HepG2 (cell line): ENCODE measurements around the gene SMG5. TPM values are rescaled to one million over a fixed set of nuclear protein-coding genes. Genes with fewer than 3 reads are reported as not detected.

Experiments
- AHR ChIP-seq: IDR thresholded peaks from 2 replicates; pipeline ENCODE4 v1.6.1; 2018; ENCODE audit warnings: missing genetic modification reagents, missing compliant biosample characterization
- CEBPB ChIP-seq: IDR thresholded peaks from 2 replicates; pipeline ENCODE4 v1.6.1; 2011; ENCODE audit warnings: low read depth, low read length, improper control_type of control experiment, borderline replicate concordance
- CHD4 ChIP-seq: fragments of 200-600 bp; sonication (generic); IDR thresholded peaks from 2 replicates; pipeline ENCODE4 v1.7.0; 2017; ENCODE audit warnings: mild to moderate bottlenecking, low read length, borderline replicate concordance
- DMTF1 ChIP-seq: sonication (generic); formaldehyde crosslinking; IDR thresholded peaks from 2 replicates; pipeline ENCODE4 v1.4.0; 2020; ENCODE audit warnings: mild to moderate bottlenecking, missing genetic modification reagents
- HMG20B ChIP-seq: conservative IDR thresholded peaks from 2 replicates; pipeline ENCODE4 v1.6.1; 2016; ENCODE audit warnings: missing genetic modification reagents, missing compliant biosample characterization
- HNF4A ChIP-seq: sonication (generic); formaldehyde crosslinking; IDR thresholded peaks from 2 replicates; pipeline ENCODE4 v1.4.0; 2020; ENCODE audit warnings: missing genetic modification reagents
- HOMEZ ChIP-seq: IDR thresholded peaks from 2 replicates; pipeline ENCODE4 v1.6.1; 2016; ENCODE audit warnings: low read depth
- HOXD1 ChIP-seq: sonication (generic); formaldehyde crosslinking; IDR thresholded peaks from 2 replicates; pipeline ENCODE4 v1.5.0; 2020; ENCODE audit warnings: missing genetic modification reagents
- MAFK ChIP-seq, 2 experiments: IDR thresholded peaks in 1 of 2; conservative IDR thresholded peaks in 1 of 2; 2 replicates each; pipeline ENCODE4 v1.6.1; 2011; ENCODE audit warnings: improper control_type of control experiment in 2 of 2, low read length in 2 of 2
- PAX8 ChIP-seq: sonication (generic); formaldehyde crosslinking; IDR thresholded peaks from 2 replicates; pipeline ENCODE4 v1.8.0; 2022; ENCODE audit warnings: mild to moderate bottlenecking, missing genetic modification reagents, borderline replicate concordance
- PHF8 ChIP-seq: sonication (generic); formaldehyde crosslinking; IDR thresholded peaks from 2 replicates; pipeline ENCODE4 v1.5.0; 2020; ENCODE audit warnings: missing genetic modification reagents
- SP5 ChIP-seq: IDR thresholded peaks from 2 replicates; pipeline ENCODE4 v1.6.1; 2016; ENCODE audit warnings: low read depth, borderline replicate concordance
- ZMYM2 ChIP-seq: sonication (generic); formaldehyde crosslinking; IDR thresholded peaks from 2 replicates; pipeline ENCODE4 v1.8.0; 2022; ENCODE audit warnings: mild to moderate bottlenecking, missing genetic modification reagents
- ZNF101 ChIP-seq: sonication (generic); formaldehyde crosslinking; IDR thresholded peaks from 2 replicates; pipeline ENCODE4 v1.4.0; 2020; ENCODE audit warnings: mild to moderate bottlenecking, low read depth, missing genetic modification reagents, borderline replicate concordance
- ZNF724P ChIP-seq: sonication (generic); formaldehyde crosslinking; IDR thresholded peaks from 2 replicates; pipeline ENCODE4 v1.8.0; 2022; ENCODE audit warnings: missing genetic modification reagents, borderline replicate concordance
- ZNF747 ChIP-seq: sonication (generic); formaldehyde crosslinking; IDR thresholded peaks from 2 replicates; pipeline ENCODE4 v1.8.1; 2023; ENCODE audit warnings: missing genetic modification reagents, mild to moderate bottlenecking, borderline replicate concordance
- polyA plus RNA-seq, 8 experiments: library from polyadenylated mRNA; depleted of rRNA in 3 of 8; stranded (reverse) in 7 of 8; unstranded in 1 of 8; fragments of >200 nt; fragmentation: Illumina TruSeq in 4 of 8; extraction: Trizol in 4 of 8; gene quantifications; 2 replicates each; pipeline versions ENCODE4 v1.2.1 to v1.2.3, GENCODE V29; 2011 to 2016; ENCODE audit warnings: low read depth in 4 of 8, missing spikeins in 1 of 8, mixed read lengths in 1 of 8; ENCODE audit not compliant: insufficient read depth in 1 of 8
- total RNA-seq, 5 experiments: library from RNA; depleted of rRNA; stranded (reverse); fragments of >200 nt; fragmentation: Illumina TruSeq; extraction: Trizol; gene quantifications; 2 replicates each; pipeline ENCODE4 v1.2.3, GENCODE V29; 2016; ENCODE audit warnings: low read depth in 1 of 5
- TF ChIP-seq, protein P1 (sequence below), 2 experiments: sonication (generic) in 1 of 2; formaldehyde crosslinking in 1 of 2; IDR thresholded peaks; 2 replicates each; pipeline versions ENCODE4 v1.4.0 to v1.6.1; 2018 to 2020; ENCODE audit warnings: missing genetic modification reagents in 2 of 2, borderline replicate concordance in 1 of 2, low read depth in 1 of 2, mild to moderate bottlenecking in 1 of 2, missing biosample characterization in 1 of 2
- TF ChIP-seq, protein P2 (sequence below): sonication (generic); formaldehyde crosslinking; IDR thresholded peaks from 2 replicates; pipeline ENCODE4 v1.4.0; 2020; ENCODE audit warnings: missing genetic modification reagents

Gene SMG5
- total and polyA plus RNA-seq, 2 of the 13 experiments (the other 11 are each of a cell fraction or from before 2014, with no cell fraction given), result 50.5 to 84.0 TPM

- TF ChIP-seq HOMEZ (CRISPR knock-in tag), result peak; percentile 30
- TF ChIP-seq PHF8 (CRISPR knock-in tag), result peak; percentile 82
- no peak for TF ChIP-seq DMTF1
- no peak for TF ChIP-seq CEBPB
- no peak for TF ChIP-seq MAFK (conservative IDR thresholded peaks at IDR 0.05 in 1 of 2, IDR thresholded peaks at IDR 0.05 in 1 of 2; ENCODE audit: low read length in 2 of 2)
- TF ChIP-seq AHR, result peak; percentile 55
- TF ChIP-seq ZNF747, result no peak; the same call in 1 of the 2 replicates
- TF ChIP-seq, protein P1, sequence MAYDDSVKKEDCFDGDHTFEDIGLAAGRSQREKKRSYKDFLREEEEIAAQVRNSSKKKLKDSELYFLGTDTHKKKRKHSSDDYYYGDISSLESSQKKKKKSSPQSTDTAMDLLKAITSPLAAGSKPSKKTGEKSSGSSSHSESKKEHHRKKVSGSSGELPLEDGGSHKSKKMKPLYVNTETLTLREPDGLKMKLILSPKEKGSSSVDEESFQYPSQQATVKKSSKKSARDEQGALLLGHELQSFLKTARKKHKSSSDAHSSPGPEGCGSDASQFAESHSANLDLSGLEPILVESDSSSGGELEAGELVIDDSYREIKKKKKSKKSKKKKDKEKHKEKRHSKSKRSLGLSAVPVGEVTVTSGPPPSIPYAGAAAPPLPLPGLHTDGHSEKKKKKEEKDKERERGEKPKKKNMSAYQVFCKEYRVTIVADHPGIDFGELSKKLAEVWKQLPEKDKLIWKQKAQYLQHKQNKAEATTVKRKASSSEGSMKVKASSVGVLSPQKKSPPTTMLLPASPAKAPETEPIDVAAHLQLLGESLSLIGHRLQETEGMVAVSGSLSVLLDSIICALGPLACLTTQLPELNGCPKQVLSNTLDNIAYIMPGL (CRISPR knock-in tag; IDR thresholded peaks at IDR 0.05; ENCODE audit: borderline replicate concordance in 1 of 2, low read depth in 1 of 2), result peak; percentile 78 to 84
- 0 out of 2 replicates have a peak, but pooled peaks have one; percentile 68 for TF ChIP-seq ZNF724P (CRISPR knock-in tag)
- no peak for TF ChIP-seq HMG20B (CRISPR knock-in tag)
- TF ChIP-seq, protein P2, sequence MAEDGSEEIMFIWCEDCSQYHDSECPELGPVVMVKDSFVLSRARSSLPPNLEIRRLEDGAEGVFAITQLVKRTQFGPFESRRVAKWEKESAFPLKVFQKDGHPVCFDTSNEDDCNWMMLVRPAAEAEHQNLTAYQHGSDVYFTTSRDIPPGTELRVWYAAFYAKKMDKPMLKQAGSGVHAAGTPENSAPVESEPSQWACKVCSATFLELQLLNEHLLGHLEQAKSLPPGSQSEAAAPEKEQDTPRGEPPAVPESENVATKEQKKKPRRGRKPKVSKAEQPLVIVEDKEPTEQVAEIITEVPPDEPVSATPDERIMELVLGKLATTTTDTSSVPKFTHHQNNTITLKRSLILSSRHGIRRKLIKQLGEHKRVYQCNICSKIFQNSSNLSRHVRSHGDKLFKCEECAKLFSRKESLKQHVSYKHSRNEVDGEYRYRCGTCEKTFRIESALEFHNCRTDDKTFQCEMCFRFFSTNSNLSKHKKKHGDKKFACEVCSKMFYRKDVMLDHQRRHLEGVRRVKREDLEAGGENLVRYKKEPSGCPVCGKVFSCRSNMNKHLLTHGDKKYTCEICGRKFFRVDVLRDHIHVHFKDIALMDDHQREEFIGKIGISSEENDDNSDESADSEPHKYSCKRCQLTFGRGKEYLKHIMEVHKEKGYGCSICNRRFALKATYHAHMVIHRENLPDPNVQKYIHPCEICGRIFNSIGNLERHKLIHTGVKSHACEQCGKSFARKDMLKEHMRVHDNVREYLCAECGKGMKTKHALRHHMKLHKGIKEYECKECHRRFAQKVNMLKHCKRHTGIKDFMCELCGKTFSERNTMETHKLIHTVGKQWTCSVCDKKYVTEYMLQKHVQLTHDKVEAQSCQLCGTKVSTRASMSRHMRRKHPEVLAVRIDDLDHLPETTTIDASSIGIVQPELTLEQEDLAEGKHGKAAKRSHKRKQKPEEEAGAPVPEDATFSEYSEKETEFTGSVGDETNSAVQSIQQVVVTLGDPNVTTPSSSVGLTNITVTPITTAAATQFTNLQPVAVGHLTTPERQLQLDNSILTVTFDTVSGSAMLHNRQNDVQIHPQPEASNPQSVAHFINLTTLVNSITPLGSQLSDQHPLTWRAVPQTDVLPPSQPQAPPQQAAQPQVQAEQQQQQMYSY (CRISPR knock-in tag), result no peak
- peak; percentile 96; the same call in 1 of the 2 replicates for TF ChIP-seq PAX8 (CRISPR knock-in tag)
- no peak for TF ChIP-seq CHD4
- peak; percentile 14; the same call in 1 of the 2 replicates for TF ChIP-seq HNF4A (CRISPR knock-in tag)
- TF ChIP-seq SP5 (CRISPR knock-in tag), result peak; percentile 87
- TF ChIP-seq ZMYM2 (CRISPR knock-in tag), result no peak
- no peak; the same call in 1 of the 2 replicates for TF ChIP-seq HOXD1 (CRISPR knock-in tag)
- 0 out of 2 replicates have a peak, but pooled peaks have one; percentile 43 for TF ChIP-seq ZNF101
Measured at GRCh38 chr1:156212833-156213643, 69.6 kb downstream of the SMG5 start, which contains the start of gene PMF1 (continued).
